ENCODE measurements around the gene THUMPD2. TPM values are rescaled to one million over a fixed set of nuclear protein-coding genes. Genes with fewer than 3 reads are reported as not detected.
"Not testable (repeated sequence)": the region's sequence is repeated elsewhere in the genome, so short reads cannot be mapped to it uniquely, and the experiment has no call there.

THUMPD2 gene
- total RNA-seq, 1 donor from 2014 or later, result 10.3 TPM

DNA sequence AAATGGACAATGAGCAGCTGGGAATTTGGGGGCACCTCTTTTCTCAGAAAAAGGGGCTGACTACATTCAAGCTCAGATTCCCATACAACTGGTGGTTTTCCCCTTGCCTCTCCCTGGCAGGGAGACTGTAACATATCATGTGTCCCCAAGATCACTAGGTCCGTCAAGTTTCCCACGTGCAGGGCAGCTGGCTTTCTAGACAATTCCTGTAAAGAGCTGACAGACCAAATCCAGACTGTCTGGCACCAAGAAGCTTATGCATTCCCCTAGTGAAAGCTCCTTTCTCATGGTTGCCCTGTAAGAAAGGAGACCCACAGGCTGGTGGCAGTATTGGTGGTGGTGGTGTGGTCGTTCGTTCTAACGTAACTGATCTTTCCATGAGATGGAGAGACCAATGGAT, 48.8 kb downstream of the THUMPD2 start:
- H3K9me3 ChIP-seq, result no peaks in the 10 kb centered on the region
- no peaks in the 10 kb centered on the region for H3K27me3 ChIP-seq
- peaks cover 0 to 2% of the 10 kb centered on the region in 2 donors for H3K36me3 ChIP-seq
- H3K4me3 ChIP-seq, result no peak overlapping the region
- intact Hi-C loops (cut with DNase I), result no loop called here
- H3K27ac ChIP-seq, result no peak overlapping the region
- DNase-seq (ENCODE audit: extremely low spot score in 2 of 2), result no peak
- TF ChIP-seq, protein P1, sequence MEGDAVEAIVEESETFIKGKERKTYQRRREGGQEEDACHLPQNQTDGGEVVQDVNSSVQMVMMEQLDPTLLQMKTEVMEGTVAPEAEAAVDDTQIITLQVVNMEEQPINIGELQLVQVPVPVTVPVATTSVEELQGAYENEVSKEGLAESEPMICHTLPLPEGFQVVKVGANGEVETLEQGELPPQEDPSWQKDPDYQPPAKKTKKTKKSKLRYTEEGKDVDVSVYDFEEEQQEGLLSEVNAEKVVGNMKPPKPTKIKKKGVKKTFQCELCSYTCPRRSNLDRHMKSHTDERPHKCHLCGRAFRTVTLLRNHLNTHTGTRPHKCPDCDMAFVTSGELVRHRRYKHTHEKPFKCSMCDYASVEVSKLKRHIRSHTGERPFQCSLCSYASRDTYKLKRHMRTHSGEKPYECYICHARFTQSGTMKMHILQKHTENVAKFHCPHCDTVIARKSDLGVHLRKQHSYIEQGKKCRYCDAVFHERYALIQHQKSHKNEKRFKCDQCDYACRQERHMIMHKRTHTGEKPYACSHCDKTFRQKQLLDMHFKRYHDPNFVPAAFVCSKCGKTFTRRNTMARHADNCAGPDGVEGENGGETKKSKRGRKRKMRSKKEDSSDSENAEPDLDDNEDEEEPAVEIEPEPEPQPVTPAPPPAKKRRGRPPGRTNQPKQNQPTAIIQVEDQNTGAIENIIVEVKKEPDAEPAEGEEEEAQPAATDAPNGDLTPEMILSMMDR (IDR thresholded peaks at IDR 0.05), result no peak
- TF ChIP-seq POLR2A (IDR thresholded peaks at IDR 0.05) (no peak), POLR2AphosphoS5 (IDR thresholded peaks at IDR 0.05; ENCODE audit: insufficient read depth in 1 of 2, low read depth in 1 of 2) (no peak)
- peaks cover 6% of the 10 kb centered on the region for H3K4me1 ChIP-seq

DNA sequence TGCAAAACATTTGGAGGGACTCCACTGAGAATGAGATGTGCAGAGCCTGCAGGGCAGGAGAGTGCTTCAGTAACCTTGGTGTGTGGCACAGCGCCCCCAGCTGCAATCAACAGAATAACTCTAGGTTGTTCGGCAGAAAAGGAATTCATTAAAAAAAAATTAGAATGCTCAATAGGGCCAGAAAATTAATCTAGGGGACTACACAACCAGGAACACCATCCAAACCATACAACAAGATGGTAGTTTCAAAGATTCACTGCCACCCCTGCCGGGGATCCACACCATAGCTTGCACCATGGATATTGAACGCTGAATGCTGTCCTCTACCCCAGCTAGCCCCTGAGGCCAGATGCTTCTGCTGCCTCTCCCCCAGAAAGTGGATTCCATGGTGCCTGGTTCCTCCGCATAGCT, 50.1 kb downstream of the THUMPD2 start:
- Histone ChIP-seq H3K36me3 (no peaks in the 10 kb centered on the region), H3K27me3 (no peaks in the 10 kb centered on the region), H3K4me1 (no peaks in the 10 kb centered on the region), H3K9me3 (no peaks in the 10 kb centered on the region), H3K4me3 (no peak overlapping the region), H3K27ac (no peak overlapping the region)
- TF ChIP-seq POLR2AphosphoS5 (IDR thresholded peaks at IDR 0.05; ENCODE audit: insufficient read depth in 1 of 2, low read depth in 1 of 2) (no peak), POLR2A (IDR thresholded peaks at IDR 0.05) (no peak)
- TF ChIP-seq, protein P1 (IDR thresholded peaks at IDR 0.05), result peak in 1 of 3 experiments; percentile 25
- intact Hi-C loops (cut with DNase I), result no loop called here
- DNase-seq (ENCODE audit: extremely low spot score in 2 of 2), result no peak

DNA sequence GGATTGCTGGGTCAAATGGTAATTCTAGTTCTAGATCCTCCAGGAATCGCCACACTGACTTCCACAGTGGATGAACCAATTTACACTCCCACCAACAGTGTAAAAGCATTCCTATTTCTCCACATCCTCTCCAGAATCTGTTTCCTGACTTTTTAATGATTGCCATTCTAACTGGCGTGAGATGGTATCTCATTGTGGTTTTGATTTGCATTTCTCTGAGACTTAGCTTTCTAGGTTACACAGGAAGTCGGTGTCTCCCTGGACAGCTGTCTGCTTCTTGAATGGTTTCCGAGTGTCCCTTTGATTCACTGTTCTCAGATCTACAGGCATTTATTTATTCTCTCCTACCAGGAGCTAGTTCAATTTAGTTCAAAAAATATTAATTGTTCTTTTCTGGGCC, 51.0 kb downstream of the THUMPD2 start:
- DNase-seq (ENCODE audit: extremely low spot score in 2 of 2); H3K36me3 ChIP-seq; H3K9me3 ChIP-seq; H3K4me3 ChIP-seq; H3K27ac ChIP-seq; H3K4me1 ChIP-seq; H3K27me3 ChIP-seq; intact Hi-C loops (cut with DNase I): not testable (repeated sequence)

DNA sequence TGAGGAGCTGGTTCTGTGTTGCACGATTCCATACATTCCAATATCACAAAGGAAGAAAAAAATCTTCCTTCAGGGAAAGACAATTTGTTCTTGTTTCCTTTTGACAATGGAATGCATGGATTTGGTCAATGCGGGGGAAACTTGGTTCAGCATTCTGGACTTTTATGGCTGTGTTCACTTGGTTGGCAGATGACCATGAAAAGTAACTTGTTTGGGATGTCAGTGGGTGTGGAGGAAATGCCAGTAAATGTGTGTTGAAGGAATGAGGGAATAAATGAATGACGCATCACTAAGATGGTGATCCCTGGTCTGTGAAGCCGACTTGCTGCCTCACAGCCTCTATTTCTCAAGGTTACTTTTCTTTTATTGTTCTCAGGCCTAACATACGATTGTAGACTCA, 53.7 kb downstream of the THUMPD2 start:
- Histone ChIP-seq H3K27me3 (no peaks in the 10 kb centered on the region), H3K27ac (no peak overlapping the region), H3K9me3 (no peaks in the 10 kb centered on the region), H3K4me3 (no peak overlapping the region), H3K36me3 (no peaks in the 10 kb centered on the region), H3K4me1 (no peaks in the 10 kb centered on the region)
- intact Hi-C loops (cut with DNase I), result no loop called here
- no peak for TF ChIP-seq POLR2A (IDR thresholded peaks at IDR 0.05)
- TF ChIP-seq POLR2AphosphoS5 (IDR thresholded peaks at IDR 0.05; ENCODE audit: insufficient read depth in 1 of 2, low read depth in 1 of 2), result no peak
- TF ChIP-seq, protein P1 (IDR thresholded peaks at IDR 0.05), result no peak
- DNase-seq (ENCODE audit: extremely low spot score in 2 of 2), result no peak

DNA sequence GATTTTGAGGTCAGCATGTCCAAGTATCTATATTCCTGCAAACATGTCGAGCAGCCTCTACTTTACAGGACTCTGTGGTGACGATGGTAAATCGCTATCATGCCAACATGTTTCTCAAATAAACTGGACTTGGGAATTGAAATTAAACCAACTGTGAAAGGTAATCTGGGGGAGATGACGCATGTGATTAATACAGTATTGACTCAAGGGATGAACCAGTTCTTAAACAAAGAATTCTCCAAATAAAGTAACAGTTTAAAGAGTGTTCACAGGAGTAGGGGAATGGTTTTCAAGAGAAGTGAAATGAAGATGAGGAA, 54.3 kb downstream of the THUMPD2 start:
- no peak overlapping the region for H3K4me3 ChIP-seq
- H3K27me3 ChIP-seq, result no peaks in the 10 kb centered on the region
- no peaks in the 10 kb centered on the region for H3K9me3 ChIP-seq
- no peak for DNase-seq (ENCODE audit: extremely low spot score in 2 of 2)
- TF ChIP-seq, protein P1 (IDR thresholded peaks at IDR 0.05), result no peak
- TF ChIP-seq POLR2AphosphoS5 (IDR thresholded peaks at IDR 0.05; ENCODE audit: insufficient read depth in 1 of 2, low read depth in 1 of 2), result no peak
- TF ChIP-seq POLR2A (IDR thresholded peaks at IDR 0.05), result no peak
- H3K36me3 ChIP-seq, result no peaks in the 10 kb centered on the region
- H3K27ac ChIP-seq, result no peak overlapping the region
- H3K4me1 ChIP-seq, result no peaks in the 10 kb centered on the region
- intact Hi-C loops (cut with DNase I), result loop anchor here (5.0 kb wide), 1 partner anchor 573 kb away; no protein-coding TSS in a partner anchor
